GM19240 (cell line): ENCODE measurements around the gene TASOR.
"Not testable (repeated sequence)": the region's sequence is repeated elsewhere in the genome, so short reads cannot be mapped to it uniquely, and the experiment has no call there.

Experiments used
- DNase-seq: peaks from one replicate; pipeline ENCODE4 v3.0.0; 2011; ENCODE audit warnings: low spot score; ENCODE audit not compliant: insufficient read length

TASOR gene

DNA sequence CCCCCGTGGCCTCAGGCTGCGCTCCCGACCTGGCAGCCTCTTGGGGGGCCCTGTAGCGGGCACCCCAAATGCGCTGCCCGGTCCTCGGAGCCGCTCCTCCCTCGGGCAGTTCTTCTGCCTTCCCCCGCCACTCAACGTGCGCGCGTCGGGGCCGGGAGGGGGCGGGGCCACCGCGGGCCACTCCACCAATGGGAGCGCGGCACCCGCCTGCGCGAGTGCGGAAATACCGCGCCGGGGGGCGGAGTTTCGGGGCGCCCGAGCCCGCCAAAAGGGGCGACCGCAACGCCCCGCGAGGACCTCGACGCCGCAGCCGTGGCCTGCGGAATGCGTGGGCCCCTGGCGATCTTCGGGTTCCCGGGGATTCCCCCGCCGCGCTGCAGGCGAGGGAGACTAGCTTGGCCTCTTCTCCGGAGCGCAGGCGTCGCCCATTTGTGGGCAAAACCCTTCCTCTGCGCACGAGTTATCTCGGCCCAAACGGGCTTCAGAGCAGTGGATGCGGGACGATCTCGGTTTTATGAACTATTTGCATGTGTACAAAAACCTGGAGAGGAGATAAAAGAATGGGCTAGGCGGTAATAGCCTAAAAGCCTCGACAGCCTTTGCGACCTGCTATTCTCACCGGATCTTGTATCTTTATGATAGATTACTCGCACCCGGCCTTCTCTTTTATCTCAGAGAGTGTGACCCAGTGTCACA, at the start of gene TASOR:
Gene TASOR (minus strand): TSS at position 144 of the 696 bp plus-strand sequence. CDS start 259 bp downstream, outside the sequence.
- peak; percentile 68 for DNase-seq

- no peak for DNase-seq
These were observed 49.0 kb upstream of the TASOR start for GRCh38 chr3:56732109-56732508.

DNA sequence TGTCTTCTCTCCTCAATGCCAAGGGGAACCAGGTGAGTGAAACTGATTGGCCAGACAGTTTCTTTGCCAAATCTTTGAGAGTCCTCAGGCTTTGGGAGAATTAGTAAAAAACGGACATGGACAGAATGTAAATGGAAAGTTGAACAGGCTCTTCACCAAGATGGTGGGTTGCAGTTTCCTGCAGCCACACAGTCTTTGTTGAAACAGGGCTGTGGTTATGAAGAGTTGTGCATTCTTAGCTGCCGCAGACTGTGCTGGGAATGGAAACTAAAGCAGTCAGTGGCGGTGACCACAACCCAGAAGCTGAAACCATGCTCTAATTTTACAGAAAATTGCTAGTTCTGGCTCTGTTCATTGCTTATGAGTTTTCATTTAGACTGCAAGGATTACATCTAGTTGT, 42.1 kb upstream of the TASOR start:
- peak; percentile 76 for DNase-seq

DNA sequence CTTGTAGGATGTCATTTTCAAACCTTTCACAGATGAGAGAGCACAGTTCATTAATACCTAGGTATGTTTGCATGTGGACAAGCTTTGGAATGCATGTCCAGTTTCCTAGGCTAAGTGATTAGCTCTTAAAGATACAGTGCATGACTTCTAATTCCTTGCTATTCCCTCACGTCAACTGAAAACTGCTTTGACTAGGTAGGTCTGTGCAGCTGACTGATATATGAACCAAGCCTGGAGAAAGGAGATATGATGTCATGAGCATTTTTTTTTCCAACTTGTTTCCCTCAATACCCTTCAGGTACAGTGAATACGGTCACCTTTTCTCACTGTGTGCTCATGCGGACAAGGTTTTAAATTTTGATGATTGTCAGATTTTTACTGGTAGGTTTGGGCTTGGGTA, 41.6 kb upstream of the TASOR start:
- DNase-seq, result no peak

DNA sequence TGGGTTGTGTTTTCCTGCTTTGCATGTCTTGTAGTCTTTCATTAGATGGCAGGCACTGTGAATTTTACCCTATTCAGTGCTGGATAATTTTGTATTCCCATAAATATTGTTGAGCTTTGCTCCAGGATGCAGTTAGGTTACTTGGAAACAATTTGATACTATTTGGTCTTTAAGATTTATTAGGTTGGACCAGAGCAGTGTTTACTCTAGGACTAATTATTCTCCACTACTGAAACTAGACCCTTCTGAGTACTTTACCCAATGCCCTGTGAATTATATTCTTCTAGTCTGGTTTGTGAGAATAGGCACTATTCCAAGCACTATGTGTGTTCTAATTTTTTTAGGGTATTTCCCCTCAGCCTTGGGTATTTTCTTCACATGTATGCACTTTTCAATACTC, 37.8 kb upstream of the TASOR start:
- no peak for DNase-seq

DNA sequence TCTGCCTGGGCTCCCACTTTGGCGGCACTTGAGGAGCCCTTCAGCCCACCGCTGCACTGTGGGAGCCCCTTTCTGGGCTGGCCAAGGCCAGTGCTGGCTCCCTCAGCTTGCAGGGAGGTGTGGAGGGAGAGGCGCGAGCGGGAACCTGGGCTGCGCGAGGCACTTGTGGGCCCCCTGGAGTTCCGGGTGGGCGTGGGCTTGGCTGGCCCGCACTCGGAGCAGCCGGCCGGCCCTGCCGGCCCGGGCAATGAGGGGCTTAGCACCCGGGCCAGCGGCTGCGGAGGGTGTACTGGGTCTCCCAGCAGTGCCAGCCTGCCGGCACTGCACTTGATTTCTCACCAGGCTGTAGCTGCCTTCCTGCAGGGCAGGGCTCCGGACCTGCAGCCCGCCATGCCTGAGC, 35.7 kb upstream of the TASOR start:
- not testable (repeated sequence) for DNase-seq

GRCh38 chr3:56711344-56711743, 28.3 kb upstream of the TASOR start:
- no peak for DNase-seq

DNA sequence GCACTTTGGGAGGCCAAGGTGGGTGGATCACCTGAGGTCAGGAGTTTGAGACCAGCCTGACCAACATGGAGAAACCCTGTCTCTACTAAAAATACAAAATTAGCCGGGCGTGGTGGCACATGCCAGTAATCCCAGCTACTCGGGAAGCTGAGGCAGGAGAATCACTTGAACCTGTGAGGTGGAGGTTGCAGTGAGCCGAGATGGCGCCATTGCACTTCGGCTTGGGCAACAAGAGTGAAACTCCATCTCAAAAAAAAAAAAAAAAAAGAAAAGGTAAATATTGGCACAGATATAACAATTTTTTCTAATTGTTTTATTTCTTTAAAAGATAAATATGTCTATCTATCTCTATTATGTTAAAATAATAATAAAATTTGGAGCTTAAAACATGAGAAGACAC, 24.3 kb upstream of the TASOR start:
- not testable (repeated sequence) for DNase-seq

GRCh38 chr3:56706629-56707028, 23.6 kb upstream of the TASOR start:
- DNase-seq, result no peak

DNA sequence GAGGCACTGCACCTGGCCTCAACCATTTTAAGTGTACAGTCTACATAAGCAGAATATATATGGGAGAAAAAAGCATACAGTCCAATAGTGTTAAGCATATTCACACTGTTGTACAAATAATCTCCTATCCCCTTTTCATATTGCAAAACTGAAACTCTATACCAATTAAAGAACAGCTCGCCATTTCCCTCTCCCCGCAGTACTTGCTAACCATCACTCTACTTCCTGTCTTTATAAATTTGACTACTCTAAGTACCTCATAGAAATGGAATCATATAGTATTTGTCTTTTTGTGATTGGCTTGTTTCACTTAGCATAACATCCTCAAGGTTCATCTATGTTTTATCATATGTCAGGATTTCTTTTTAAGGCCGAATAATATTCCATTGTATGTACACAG, 21.6 kb upstream of the TASOR start:
- no peak for DNase-seq

DNA sequence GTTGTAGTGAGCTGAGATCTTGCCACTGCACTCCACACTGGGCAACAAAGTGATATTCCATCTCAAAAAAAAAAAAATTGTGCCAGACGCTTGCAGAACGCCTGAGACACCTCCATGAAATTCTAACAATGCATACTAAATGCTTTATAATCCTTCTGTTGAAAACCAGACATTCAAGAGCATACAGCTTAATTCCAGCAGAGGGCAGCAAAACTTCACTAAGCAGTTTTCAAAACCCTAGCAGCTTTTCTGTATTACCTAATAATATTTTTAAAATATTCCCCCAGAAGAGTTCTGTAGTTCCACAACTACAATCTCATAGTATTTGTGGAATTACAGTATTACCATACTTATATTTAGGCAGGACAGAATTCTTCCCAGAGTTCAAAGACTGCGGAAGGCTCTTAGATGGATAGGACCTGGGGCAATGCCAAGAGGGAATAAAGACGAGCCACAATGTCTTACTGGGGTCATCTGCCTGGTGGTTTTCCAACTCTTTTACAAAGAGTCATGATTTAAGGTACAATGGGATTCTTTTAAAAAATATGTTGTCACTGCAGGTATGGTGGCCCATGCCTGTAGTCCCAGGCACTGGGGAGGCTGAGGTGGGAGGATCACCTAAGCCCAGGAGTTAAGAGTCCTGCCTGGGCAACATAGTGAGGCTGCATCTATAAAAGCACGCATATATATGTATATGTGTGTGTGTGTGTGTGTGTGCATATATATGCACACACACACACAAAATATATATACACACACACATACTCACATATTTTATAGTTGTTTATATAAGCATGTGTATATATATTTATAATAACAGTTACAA, 19.6 kb upstream of the TASOR start:
- DNase-seq, result no peak

DNA sequence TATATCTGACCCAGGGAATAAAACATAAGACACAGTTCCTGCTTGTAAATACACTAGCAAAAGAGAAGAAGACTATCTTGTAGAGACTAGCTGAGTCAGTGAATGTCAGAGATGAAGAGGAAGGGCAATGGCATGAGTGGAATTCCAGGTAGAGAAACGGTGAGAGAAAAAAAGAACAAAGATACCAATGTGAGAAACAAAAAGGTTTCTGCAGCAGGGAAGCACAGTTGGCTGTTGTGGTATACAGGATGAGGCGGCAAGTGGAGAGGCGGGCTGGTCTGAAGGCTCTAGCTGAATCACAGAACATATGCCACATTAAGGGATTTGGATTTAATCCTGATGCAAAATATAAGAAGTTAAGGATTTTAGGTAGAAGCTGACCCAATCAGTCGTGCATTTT, 17.1 kb upstream of the TASOR start:
- no peak for DNase-seq

GRCh38 chr3:56694867-56695683, 12.0 kb upstream of the TASOR start:
- DNase-seq, result no peak

DNA sequence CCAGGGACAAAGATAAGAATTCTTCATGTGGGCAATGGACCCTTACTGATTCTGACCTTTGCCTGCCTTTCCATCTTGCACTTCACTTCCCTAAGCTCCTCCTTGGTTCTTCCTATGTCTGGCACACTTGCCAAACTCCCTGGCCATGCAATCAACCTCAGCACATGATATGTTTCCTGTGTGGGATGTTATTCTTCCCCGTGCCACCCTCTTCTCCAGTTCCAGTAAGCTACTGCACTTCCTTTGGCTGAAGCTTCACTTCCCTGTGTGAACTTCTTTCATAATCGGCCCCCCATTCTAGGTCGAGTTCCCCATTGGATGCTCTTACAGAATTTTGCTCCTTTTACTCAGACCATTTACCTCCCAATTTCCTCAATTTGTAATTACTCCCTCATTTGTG, 10.7 kb upstream of the TASOR start:
- no peak for DNase-seq

GRCh38 chr3:56692520-56693433, 9.7 kb upstream of the TASOR start:
- not testable (repeated sequence) for DNase-seq

DNA sequence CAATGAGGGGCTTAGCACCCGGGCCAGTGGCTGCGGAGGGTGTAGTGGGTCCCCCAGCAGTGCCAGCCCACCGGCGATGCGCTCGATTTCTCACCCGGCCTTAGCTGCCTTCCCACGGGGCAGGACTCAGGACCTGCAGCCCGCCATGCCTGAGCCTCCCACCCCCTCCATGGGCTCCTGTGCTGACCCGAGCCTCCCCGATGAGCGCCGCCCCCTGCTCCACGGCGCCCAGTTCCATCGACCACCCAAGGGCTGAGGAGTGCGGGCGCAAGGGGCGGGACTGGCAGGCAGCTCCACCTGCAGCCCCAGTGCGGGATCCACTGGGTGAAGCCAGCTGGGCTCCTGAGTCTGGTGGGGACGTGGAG, 8.9 kb upstream of the TASOR start:
- DNase-seq, result not testable (repeated sequence)

DNA sequence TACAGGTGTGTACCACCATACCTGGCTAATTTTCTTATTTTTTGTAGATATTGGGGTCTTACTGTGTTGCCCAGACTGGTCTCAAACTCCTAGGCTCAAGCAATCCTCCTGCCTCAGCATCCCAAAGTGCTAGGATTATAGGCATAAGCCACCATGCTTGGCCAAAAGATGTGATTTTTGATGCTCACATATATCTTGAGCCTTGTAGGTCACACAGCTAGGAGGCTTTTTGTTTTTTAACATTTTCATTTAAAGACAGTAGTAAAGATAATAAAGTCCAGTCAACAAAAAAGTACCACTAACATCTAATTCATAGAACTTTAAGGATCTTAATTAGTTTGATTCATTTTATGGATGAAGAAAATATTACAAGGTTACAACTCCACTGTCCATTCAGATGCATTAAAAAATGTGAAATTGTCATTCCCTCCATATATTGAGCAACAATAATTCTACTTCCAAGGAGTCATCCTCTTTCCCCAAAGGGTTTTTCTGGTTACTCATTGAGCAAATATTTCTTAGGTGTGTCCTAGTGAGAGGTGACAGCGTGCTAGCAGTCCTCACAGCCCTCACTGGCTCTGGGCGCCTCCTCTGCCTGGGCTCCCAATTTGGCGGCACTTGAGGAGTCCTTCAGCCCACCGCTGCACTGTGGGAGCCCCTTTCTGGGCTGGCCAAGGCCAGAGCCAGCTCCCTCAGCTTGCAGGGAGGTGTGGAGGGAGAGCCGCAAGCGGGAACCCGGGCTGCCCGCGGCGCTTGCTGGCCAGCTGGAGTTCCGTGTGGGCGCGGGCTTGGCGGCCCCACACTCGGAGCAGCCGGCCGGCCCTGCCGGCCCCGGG, 8.3 kb upstream of the TASOR start:
- no peak for DNase-seq

DNA sequence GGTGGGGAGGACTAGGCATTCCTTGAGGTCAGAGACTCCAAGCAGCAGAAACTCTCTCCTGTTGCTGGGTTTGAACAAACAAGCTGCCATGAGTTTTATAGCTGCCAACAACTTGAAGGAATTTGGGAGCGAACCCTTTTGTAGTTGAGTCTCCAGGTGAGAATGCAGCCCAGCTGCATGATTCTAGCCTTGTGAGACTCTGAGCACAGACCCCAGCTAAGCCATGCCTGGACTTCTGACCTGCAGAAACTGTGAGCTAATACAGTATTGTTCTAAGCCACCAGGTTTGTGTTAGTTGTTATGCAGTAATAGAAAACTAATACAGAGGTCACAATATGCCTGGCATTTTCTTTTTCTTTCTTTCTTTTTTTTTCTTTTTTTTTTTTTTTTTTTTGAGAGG, 6.2 kb upstream of the TASOR start:
- no peak for DNase-seq

DNA sequence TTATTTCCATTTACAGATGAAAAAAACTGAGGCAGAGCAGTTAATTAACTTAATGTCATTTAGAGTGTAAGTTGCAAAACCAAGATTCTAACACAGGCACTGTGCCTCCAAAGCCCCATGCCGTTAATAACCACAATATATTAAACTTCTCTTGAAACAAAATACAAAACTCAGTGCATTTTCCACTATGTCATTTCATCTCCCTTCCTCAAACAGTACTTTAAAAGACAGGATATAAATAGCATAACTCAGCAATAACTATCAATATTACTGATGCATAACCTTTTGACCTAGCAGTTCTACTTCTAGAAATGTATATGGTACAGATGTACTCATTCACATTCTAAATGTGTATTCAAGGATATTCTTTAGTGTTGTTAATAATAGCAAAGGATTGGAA, 5.1 kb upstream of the TASOR start:
- DNase-seq, result no peak

DNA sequence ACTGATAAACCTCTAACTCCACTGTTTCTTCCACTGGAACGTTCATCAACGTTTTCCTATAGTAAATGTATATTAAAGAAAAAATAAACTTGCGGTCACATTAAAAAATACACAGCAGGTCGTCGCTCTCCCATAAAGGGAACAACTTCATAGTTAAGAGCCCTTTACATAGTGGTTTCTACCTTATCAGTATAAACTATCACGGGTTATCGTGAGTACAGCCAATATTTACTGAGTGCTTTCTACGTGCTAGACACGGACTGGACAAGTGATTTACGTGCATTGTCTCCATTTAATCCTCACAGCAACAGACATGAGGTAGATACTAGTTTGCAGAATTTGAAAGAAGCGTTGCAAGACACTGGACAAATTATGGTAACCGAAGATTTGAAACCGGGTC, 964 bp upstream of the TASOR start:
- DNase-seq, result no peak
